Measurements from ENCODE around the gene ZSCAN26. TPM values are rescaled to one million over a fixed set of nuclear protein-coding genes. Genes with fewer than 3 reads are reported as not detected.

ZSCAN26 gene
- total RNA-seq, 1 donor from 2014 or later, result 26.9 TPM

GRCh38 chr6:28239636-28240035 lies 27.3 kb upstream of the ZSCAN26 start:
- Mint-ChIP-seq H3K9me3 (peaks cover 6% of the 10 kb centered on the region), H3K4me3 (no peak overlapping the region), H3K27me3 (ENCODE audit: low read depth) (no peaks in the 10 kb centered on the region), H3K36me3 (peaks cover 31% of the 10 kb centered on the region), H3K27ac (no peak overlapping the region), H3K4me1 (no peaks in the 10 kb centered on the region)
- DNase-seq (ENCODE audit: low spot score in 2 of 2, unreplicated experiment in 2 of 2), result no peak
- no peak for TF ChIP-seq CTCF (IDR thresholded peaks at IDR 0.05; ENCODE audit: unreplicated experiment)

- Mint-ChIP-seq H3K27me3 (ENCODE audit: low read depth) (no peaks in the 10 kb centered on the region), H3K4me3 (no peak overlapping the region), H3K4me1 (no peaks in the 10 kb centered on the region), H3K36me3 (peaks cover 30% of the 10 kb centered on the region), H3K27ac (no peak overlapping the region), H3K9me3 (peaks cover 6% of the 10 kb centered on the region)
- no peak for TF ChIP-seq CTCF (IDR thresholded peaks at IDR 0.05; ENCODE audit: unreplicated experiment)
- DNase-seq (ENCODE audit: low spot score in 2 of 2, unreplicated experiment in 2 of 2), result no peak
These were observed 26.5 kb upstream of the ZSCAN26 start for GRCh38 chr6:28240471-28240870.

GRCh38 chr6:28243946-28244345 lies 23.0 kb upstream of the ZSCAN26 start:
- TF ChIP-seq CTCF (IDR thresholded peaks at IDR 0.05; ENCODE audit: unreplicated experiment), result no peak
- H3K9me3 Mint-ChIP-seq, result no peaks in the 10 kb centered on the region
- H3K4me3 Mint-ChIP-seq, result no peak overlapping the region
- H3K36me3 Mint-ChIP-seq, result peaks cover 31% of the 10 kb centered on the region
- DNase-seq (ENCODE audit: low spot score in 2 of 2, unreplicated experiment in 2 of 2), result no peak
- no peaks in the 10 kb centered on the region for H3K4me1 Mint-ChIP-seq
- H3K27me3 Mint-ChIP-seq (ENCODE audit: low read depth), result no peaks in the 10 kb centered on the region
- no peak overlapping the region for H3K27ac Mint-ChIP-seq

- no peaks in the 10 kb centered on the region for H3K27me3 Mint-ChIP-seq (ENCODE audit: low read depth)
- no peak for TF ChIP-seq CTCF (IDR thresholded peaks at IDR 0.05; ENCODE audit: unreplicated experiment)
- H3K27ac Mint-ChIP-seq, result no peak overlapping the region
- no peak for DNase-seq (ENCODE audit: low spot score in 2 of 2, unreplicated experiment in 2 of 2)
- peaks cover 31% of the 10 kb centered on the region for H3K36me3 Mint-ChIP-seq
- no peaks in the 10 kb centered on the region for H3K9me3 Mint-ChIP-seq
- no peaks in the 10 kb centered on the region for H3K4me1 Mint-ChIP-seq
- no peak overlapping the region for H3K4me3 Mint-ChIP-seq
These were observed 21.6 kb upstream of the ZSCAN26 start for GRCh38 chr6:28245206-28245941.

- DNase-seq (ENCODE audit: low spot score in 2 of 2, unreplicated experiment in 2 of 2), result no peak
- Mint-ChIP-seq H3K27me3 (ENCODE audit: low read depth) (no peaks in the 10 kb centered on the region), H3K36me3 (peaks cover 31% of the 10 kb centered on the region), H3K27ac (no peak overlapping the region), H3K4me3 (no peak overlapping the region), H3K9me3 (no peaks in the 10 kb centered on the region), H3K4me1 (peaks cover 19% of the 10 kb centered on the region)
- no peak for TF ChIP-seq CTCF (IDR thresholded peaks at IDR 0.05; ENCODE audit: unreplicated experiment)
These were observed 18.0 kb upstream of the ZSCAN26 start for GRCh38 chr6:28248916-28249315.
